ENCODE results near the gene SLC13A5. TPM values are rescaled to one million over a fixed set of nuclear protein-coding genes. Genes with fewer than 3 reads are reported as not detected.
A peak's percentile ranks its signal among the peaks of the same experiment; 100 is the strongest.

The SLC13A5 gene
- total and polyA plus RNA-seq, 2 donors (not counting 1 experiment from before 2014, with no cell fraction given), result not detected

GRCh38 chr17:6711681-6712057, 1.5 kb downstream of the SLC13A5 start:
- Histone ChIP-seq H3K79me2 (ENCODE audit: control insufficient read depth, insufficient read depth, low read length) (no peaks in the 10 kb centered on the region), H3K9ac (ENCODE audit: low read length) (no peak overlapping the region), H3K27ac (ENCODE audit: low read length in 2 of 2) (no peak overlapping the region), H3K4me1 (ENCODE audit: control insufficient read depth in 2 of 2, insufficient read depth in 2 of 2, low read length in 2 of 2) (peaks cover 14 to 17% of the 10 kb centered on the region in 2 donors), H3K36me3 (replicated peaks in 1 of 2; ENCODE audit: control extremely low read depth in 1 of 2, control insufficient read depth in 1 of 2, extremely low read depth in 1 of 2, insufficient read depth in 2 of 2, low read length in 1 of 2) (no peaks in the 10 kb centered on the region), H3K9me3 (ENCODE audit: control extremely low read depth in 1 of 3, control insufficient read depth in 2 of 3, insufficient read depth in 1 of 3, low read length in 2 of 3) (peaks cover 0 to 7% (median 0%) of the 10 kb centered on the region in 3 donors), H3K27me3 (replicated peaks in 1 of 4; ENCODE audit: control extremely low read depth in 1 of 4, control insufficient read depth in 3 of 4, insufficient read depth in 4 of 4, low read length in 3 of 4) (peaks cover 0 to 41% (median 16%) of the 10 kb centered on the region in 4 experiments), H3K4me3 (ENCODE audit: control extremely low read depth in 1 of 5, extremely low read depth in 1 of 5, insufficient read depth in 1 of 5, low read depth in 2 of 5, low read length in 4 of 5) (no peak overlapping the region), H3K4me2 (replicated peaks; ENCODE audit: low read depth, low read length, poor library complexity, severe bottlenecking) (no peak overlapping the region), H2AFZ (ENCODE audit: insufficient read depth, low read depth, low read length, poor library complexity, severe bottlenecking) (no peak overlapping the region), H4K20me1 (ENCODE audit: control insufficient read depth, insufficient read depth, low read length, poor library complexity, severe bottlenecking) (no peaks in the 10 kb centered on the region)
- ChIA-PET CTCF (no interaction called here), POLR2A (no interaction called here)
- 58% methylated on average over 2 of the region's 2 CpGs for WGBS (ENCODE audit: insufficient coverage)
- DNase-seq (no peak), ATAC-seq (ENCODE audit: low read depth) (no peak)
- intact Hi-C loops (cut with micrococcal nuclease), result no loop called here
- Mint-ChIP-seq H3K4me1 (peaks cover 18% of the 10 kb centered on the region), H3K27me3 (peaks cover 78% of the 10 kb centered on the region), H3K9me3 (ENCODE audit: insufficient read depth) (peaks cover under 1% of the 10 kb centered on the region), H3K27ac (no peak overlapping the region), H3K4me3 (peak overlapping the region; percentile 17)
- TF ChIP-seq EZH2 (IDR thresholded peaks at IDR 0.05; ENCODE audit: borderline replicate concordance, insufficient read depth, low read depth, low read length, poor library complexity, severe bottlenecking) (no peak), CTCF (IDR thresholded peaks at IDR 0.05) (no peak)

- H3K36me3 ChIP-seq (replicated peaks in 1 of 2; ENCODE audit: control extremely low read depth in 1 of 2, control insufficient read depth in 1 of 2, extremely low read depth in 1 of 2, insufficient read depth in 2 of 2, low read length in 1 of 2), result no peaks in the 10 kb centered on the region
- Mint-ChIP-seq H3K4me3 (peak overlapping the region; percentile 17), H3K4me1 (peaks cover 18% of the 10 kb centered on the region), H3K9me3 (ENCODE audit: insufficient read depth) (no peaks in the 10 kb centered on the region), H3K27me3 (peaks cover 77% of the 10 kb centered on the region), H3K27ac (no peak overlapping the region)
- ChIA-PET POLR2A (no interaction called here), CTCF (no interaction called here)
- no peaks in the 10 kb centered on the region for H4K20me1 ChIP-seq (ENCODE audit: control insufficient read depth, insufficient read depth, low read length, poor library complexity, severe bottlenecking)
- no peak for ATAC-seq (ENCODE audit: low read depth)
- intact Hi-C loops (cut with micrococcal nuclease), result no loop called here
- peaks cover 14 to 17% of the 10 kb centered on the region in 2 donors for H3K4me1 ChIP-seq (ENCODE audit: control insufficient read depth in 2 of 2, insufficient read depth in 2 of 2, low read length in 2 of 2)
- no peak overlapping the region for H3K27ac ChIP-seq (ENCODE audit: low read length in 2 of 2)
- no peak overlapping the region for H3K9ac ChIP-seq (ENCODE audit: low read length)
- DNase-seq, result no peak
- H3K9me3 ChIP-seq (ENCODE audit: control extremely low read depth in 1 of 3, control insufficient read depth in 2 of 3, insufficient read depth in 1 of 3, low read length in 2 of 3), result peaks cover 0 to 7% (median 0%) of the 10 kb centered on the region in 3 donors
- peaks cover 0 to 39% (median 16%) of the 10 kb centered on the region in 4 experiments for H3K27me3 ChIP-seq (replicated peaks in 1 of 4; ENCODE audit: control extremely low read depth in 1 of 4, control insufficient read depth in 3 of 4, insufficient read depth in 4 of 4, low read length in 3 of 4)
- no peaks in the 10 kb centered on the region for H3K79me2 ChIP-seq (ENCODE audit: control insufficient read depth, insufficient read depth, low read length)
- H2AFZ ChIP-seq (ENCODE audit: insufficient read depth, low read depth, low read length, poor library complexity, severe bottlenecking), result no peak overlapping the region
- no peak for TF ChIP-seq CTCF (IDR thresholded peaks at IDR 0.05)
- H3K4me3 ChIP-seq (ENCODE audit: control extremely low read depth in 1 of 5, extremely low read depth in 1 of 5, insufficient read depth in 1 of 5, low read depth in 2 of 5, low read length in 4 of 5), result no peak overlapping the region
- WGBS (ENCODE audit: insufficient coverage), result 77% methylated on average over 6 of the region's 7 CpGs
- no peak overlapping the region for H3K4me2 ChIP-seq (replicated peaks; ENCODE audit: low read depth, low read length, poor library complexity, severe bottlenecking)
These were observed 2.0 kb downstream of the SLC13A5 start for GRCh38 chr17:6711081-6711674.

Measured in B cell (primary cell).